Stomach (tissue), 4 donors: Measurements from ENCODE around the gene DOC2A.

Source experiments
- CTCF ChIP-seq, 7 experiments: fragments of 450-650 bp in 4 of 7; fragments of 200-600 bp in 3 of 7; sonication (generic) in 3 of 7; IDR thresholded peaks; one replicate each; pipeline ENCODE4 v1.5.1; 2016 to 2019; ENCODE audit warnings: antibody characterized with exemption in 7 of 7, control low read depth in 2 of 7, mild to moderate bottlenecking in 1 of 7
- POLR2A ChIP-seq, 4 donors: fragments of 450-650 bp; IDR thresholded peaks; one replicate each; pipeline ENCODE4 v1.6.1; 2016; ENCODE audit warnings: antibody characterized with exemption in 4 of 4, control low read depth in 2 of 4, mild to moderate bottlenecking in 1 of 4, moderate library complexity in 1 of 4

- TF ChIP-seq CTCF (IDR thresholded peaks at IDR 0.05) (no peak), POLR2A (IDR thresholded peaks at IDR 0.05) (no peak)
These were observed 35.4 kb upstream of the DOC2A start for GRCh38 chr16:30046178-30046577.
